Measurements from ENCODE around the gene EDA2R.

The EDA2R gene

DNA sequence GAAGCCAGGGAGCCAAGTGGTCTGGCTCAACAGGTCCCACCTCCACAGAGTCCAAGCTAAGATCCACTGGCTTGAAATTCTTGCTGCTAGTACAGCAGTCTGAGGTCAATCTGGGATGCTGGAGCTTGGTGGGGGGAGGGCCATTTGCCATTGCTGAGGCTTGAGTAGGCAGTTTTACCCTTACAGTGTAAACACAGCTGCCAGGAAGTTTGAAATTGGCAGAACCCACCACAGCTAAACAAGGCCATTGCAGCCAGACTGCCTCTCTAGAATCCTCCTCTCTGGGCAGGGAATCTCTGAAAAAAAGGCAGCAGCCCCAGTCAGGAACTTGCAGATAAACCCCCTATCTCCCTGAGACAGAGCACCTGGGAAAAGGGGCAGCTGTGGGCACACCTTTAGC is 84.9 kb downstream of the EDA2R start:
- intact Hi-C loops (cut with DNase I) = no loop called here
- DNase-seq = no peak

GRCh38 chrX:66547847-66548369 is 91.0 kb downstream of the EDA2R start:
- intact Hi-C loops (cut with DNase I) = no loop called here
- DNase-seq = no peak
